GM12872 (cell line): ENCODE data around the gene PSMA2.

ENCODE experiments used
- CTCF ChIP-seq: IDR thresholded peaks from 3 replicates; pipeline ENCODE4 v1.5.1; 2011; ENCODE audit warnings: low read depth, mild to moderate bottlenecking, low read length, moderate library complexity; ENCODE audit not compliant: insufficient read depth

PSMA2 gene

DNA sequence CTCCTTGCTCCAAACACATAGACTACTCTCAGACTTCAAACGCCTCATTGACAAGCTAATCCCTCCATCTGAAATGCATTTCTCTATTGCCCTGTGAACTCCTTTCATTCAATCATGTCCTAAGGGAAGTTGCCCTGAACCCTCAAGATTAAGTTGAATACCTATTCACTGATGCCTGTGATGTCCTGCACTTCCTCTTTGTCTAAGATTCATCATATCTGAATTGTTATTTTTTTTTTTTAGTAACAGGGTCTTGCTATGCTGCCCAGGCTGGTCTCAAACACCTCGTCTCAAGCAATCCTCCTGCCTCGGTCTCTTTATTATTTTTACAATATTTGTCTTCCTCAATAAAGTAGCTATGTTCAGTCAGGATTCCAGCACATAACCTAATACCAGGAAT is 3.2 kb downstream of the PSMA2 start:
- no peak for TF ChIP-seq CTCF

DNA sequence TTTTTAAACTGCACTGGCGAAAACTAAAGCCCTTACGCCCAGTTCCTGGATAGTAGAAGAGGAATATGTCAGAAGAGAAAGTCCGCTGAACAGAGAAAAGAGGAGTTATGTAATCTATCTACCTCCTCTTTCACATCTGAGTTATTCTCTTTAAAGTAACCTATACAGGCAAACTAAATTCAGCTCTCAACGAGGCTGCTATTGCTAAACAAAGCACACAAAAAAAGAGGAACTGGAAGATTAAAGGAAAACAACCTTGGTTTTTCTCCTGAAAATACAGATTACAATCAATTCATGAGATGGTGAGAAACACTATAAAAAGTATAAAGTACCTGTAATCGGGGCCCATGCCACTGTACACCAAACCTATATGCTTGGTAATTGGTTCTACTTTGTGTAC is 5.8 kb downstream of the PSMA2 start:
- TF ChIP-seq CTCF: no peak

DNA sequence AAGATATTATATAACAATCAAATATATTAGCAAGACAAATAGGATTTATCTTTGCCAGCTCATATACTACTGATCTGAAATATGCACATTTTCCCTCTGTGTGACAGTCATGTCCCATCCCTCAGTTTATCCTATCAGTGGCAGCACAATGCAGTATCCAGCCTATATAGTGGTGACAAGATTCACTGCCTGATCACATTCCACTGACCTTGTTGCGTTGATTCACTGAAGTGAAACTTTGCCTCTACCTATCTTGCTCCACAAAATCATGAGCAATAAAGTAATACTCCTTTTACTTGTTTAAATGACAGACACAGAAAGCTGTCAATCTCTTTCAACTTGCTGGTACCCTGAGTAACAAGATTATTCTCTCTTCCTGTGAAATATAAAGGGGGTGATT is 6.3 kb downstream of the PSMA2 start:
- no peak for TF ChIP-seq CTCF

GRCh38 chr7:42924223-42924838 is 7.6 kb downstream of the PSMA2 start:
- no peak for TF ChIP-seq CTCF

GRCh38 chr7:42922017-42922753 is 9.8 kb downstream of the PSMA2 start:
- no peak for TF ChIP-seq CTCF

- no peak for TF ChIP-seq CTCF
These were observed 16.6 kb downstream of the PSMA2 start for GRCh38 chr7:42915356-42915755.

- no peak for TF ChIP-seq CTCF
These were observed 17.4 kb downstream of the PSMA2 start for GRCh38 chr7:42914421-42915045.
